ENCODE data around the gene MARS2.

MARS2 gene

GRCh38 chr2:197705121-197705911 is at the start of gene MARS2:
Gene MARS2, plus strand, starts transcription at chr2:197705369. Its CDS starts 37 bp downstream, at chr2:197705406.
- Histone ChIP-seq H3K27me3 (ENCODE audit: control insufficient read depth, insufficient read depth, low read length) (no peaks in the 10 kb centered on the region), H3K4me1 (ENCODE audit: control insufficient read depth, insufficient read depth, low read length) (no peaks in the 10 kb centered on the region), H3K4me3 (ENCODE audit: low read length) (peak within 1 kb of the TSS; percentile 61), H3K9me3 (ENCODE audit: control insufficient read depth, insufficient read depth, low read length) (no peaks in the 10 kb centered on the region), H3K27ac (ENCODE audit: low read length) (no peak within 1 kb of the TSS), H3K36me3 (ENCODE audit: control insufficient read depth, insufficient read depth, low read length) (no peaks in the 10 kb centered on the region; the same call in 1 of the 2 replicates)
- peak; percentile 77 for DNase-seq (ENCODE audit: low read depth, low spot score)
- WGBS (ENCODE audit: insufficient coverage, insufficient read length) = no CpG with 5 or more reads among the region's 86 CpGs

- H3K27me3 ChIP-seq (ENCODE audit: control insufficient read depth, insufficient read depth, low read length) = no peaks in the 10 kb centered on the region
- no peak overlapping the region for H3K4me3 ChIP-seq (ENCODE audit: low read length)
- H3K9me3 ChIP-seq (ENCODE audit: control insufficient read depth, insufficient read depth, low read length) = no peaks in the 10 kb centered on the region
- H3K36me3 ChIP-seq (ENCODE audit: control insufficient read depth, insufficient read depth, low read length) = no peaks in the 10 kb centered on the region
- no peaks in the 10 kb centered on the region for H3K4me1 ChIP-seq (ENCODE audit: control insufficient read depth, insufficient read depth, low read length)
- H3K27ac ChIP-seq (ENCODE audit: low read length) = no peak overlapping the region
- no peak for DNase-seq (ENCODE audit: low read depth, low spot score)
These were observed 47.6 kb upstream of the MARS2 start for GRCh38 chr2:197657562-197657961.

GRCh38 chr2:197661626-197662025 is 43.5 kb upstream of the MARS2 start:
- no peak for DNase-seq (ENCODE audit: low read depth, low spot score)
- H3K36me3 ChIP-seq (ENCODE audit: control insufficient read depth, insufficient read depth, low read length) = no peaks in the 10 kb centered on the region

GRCh38 chr2:197666277-197666676 is 38.9 kb upstream of the MARS2 start:
- H3K4me1 ChIP-seq (ENCODE audit: control insufficient read depth, insufficient read depth, low read length) = peaks cover 8% of the 10 kb centered on the region
- no peak overlapping the region for H3K27ac ChIP-seq (ENCODE audit: low read length)
- no peak for DNase-seq (ENCODE audit: low read depth, low spot score)
- H3K9me3 ChIP-seq (ENCODE audit: control insufficient read depth, insufficient read depth, low read length) = no peaks in the 10 kb centered on the region
- no peak overlapping the region for H3K4me3 ChIP-seq (ENCODE audit: low read length)
- H3K27me3 ChIP-seq (ENCODE audit: control insufficient read depth, insufficient read depth, low read length) = no peaks in the 10 kb centered on the region
- H3K36me3 ChIP-seq (ENCODE audit: control insufficient read depth, insufficient read depth, low read length) = no peaks in the 10 kb centered on the region; the same call in 1 of the 2 replicates

More at GRCh38 chr2:197661626-197662025, 43.5 kb upstream of the MARS2 start:
- no peak overlapping the region for H3K27ac ChIP-seq (ENCODE audit: low read length)
- H3K9me3 ChIP-seq (ENCODE audit: control insufficient read depth, insufficient read depth, low read length) = no peaks in the 10 kb centered on the region
- no peaks in the 10 kb centered on the region for H3K4me1 ChIP-seq (ENCODE audit: control insufficient read depth, insufficient read depth, low read length)
- H3K4me3 ChIP-seq (ENCODE audit: low read length) = no peak overlapping the region
- H3K27me3 ChIP-seq (ENCODE audit: control insufficient read depth, insufficient read depth, low read length) = no peaks in the 10 kb centered on the region
- no CpG with 5 or more reads among the region's 3 CpGs for WGBS (ENCODE audit: insufficient coverage, insufficient read length)

- Histone ChIP-seq H3K4me1 (ENCODE audit: control insufficient read depth, insufficient read depth, low read length) (peaks cover 11% of the 10 kb centered on the region), H3K27ac (ENCODE audit: low read length) (no peak overlapping the region), H3K9me3 (ENCODE audit: control insufficient read depth, insufficient read depth, low read length) (no peaks in the 10 kb centered on the region), H3K4me3 (ENCODE audit: low read length) (no peak overlapping the region), H3K36me3 (ENCODE audit: control insufficient read depth, insufficient read depth, low read length) (no peaks in the 10 kb centered on the region; the same call in 1 of the 2 replicates), H3K27me3 (ENCODE audit: control insufficient read depth, insufficient read depth, low read length) (no peaks in the 10 kb centered on the region)
- DNase-seq (ENCODE audit: low read depth, low spot score) = no peak
- WGBS (ENCODE audit: insufficient coverage, insufficient read length) = no CpG with 5 or more reads among the region's 3 CpGs
These were observed 36.9 kb upstream of the MARS2 start for GRCh38 chr2:197668296-197668695.

GRCh38 chr2:197669077-197669476 is 36.1 kb upstream of the MARS2 start:
- Histone ChIP-seq H3K4me3 (ENCODE audit: low read length) (no peak overlapping the region), H3K27ac (ENCODE audit: low read length) (no peak overlapping the region), H3K9me3 (ENCODE audit: control insufficient read depth, insufficient read depth, low read length) (no peaks in the 10 kb centered on the region), H3K36me3 (ENCODE audit: control insufficient read depth, insufficient read depth, low read length) (no peaks in the 10 kb centered on the region; the same call in 1 of the 2 replicates), H3K27me3 (ENCODE audit: control insufficient read depth, insufficient read depth, low read length) (no peaks in the 10 kb centered on the region), H3K4me1 (ENCODE audit: control insufficient read depth, insufficient read depth, low read length) (peaks cover 11% of the 10 kb centered on the region)
- DNase-seq (ENCODE audit: low read depth, low spot score) = no peak

- no peaks in the 10 kb centered on the region for H3K9me3 ChIP-seq (ENCODE audit: control insufficient read depth, insufficient read depth, low read length)
- no peaks in the 10 kb centered on the region; the same call in 1 of the 2 replicates for H3K36me3 ChIP-seq (ENCODE audit: control insufficient read depth, insufficient read depth, low read length)
- WGBS (ENCODE audit: insufficient coverage, insufficient read length) = no CpG with 5 or more reads among the region's 1 CpG
- no peak overlapping the region for H3K4me3 ChIP-seq (ENCODE audit: low read length)
- H3K27me3 ChIP-seq (ENCODE audit: control insufficient read depth, insufficient read depth, low read length) = no peaks in the 10 kb centered on the region
- H3K27ac ChIP-seq (ENCODE audit: low read length) = no peak overlapping the region
- no peak for DNase-seq (ENCODE audit: low read depth, low spot score)
- peaks cover 10% of the 10 kb centered on the region for H3K4me1 ChIP-seq (ENCODE audit: control insufficient read depth, insufficient read depth, low read length)
These were observed 32.7 kb upstream of the MARS2 start for GRCh38 chr2:197672371-197672893.

GRCh38 chr2:197673106-197673505 is 32.1 kb upstream of the MARS2 start:
- Histone ChIP-seq H3K27me3 (ENCODE audit: control insufficient read depth, insufficient read depth, low read length) (no peaks in the 10 kb centered on the region), H3K4me3 (ENCODE audit: low read length) (no peak overlapping the region), H3K4me1 (ENCODE audit: control insufficient read depth, insufficient read depth, low read length) (peaks cover 7% of the 10 kb centered on the region; the same call in 1 of the 2 replicates), H3K27ac (ENCODE audit: low read length) (no peak overlapping the region), H3K36me3 (ENCODE audit: control insufficient read depth, insufficient read depth, low read length) (no peaks in the 10 kb centered on the region; the same call in 1 of the 2 replicates), H3K9me3 (ENCODE audit: control insufficient read depth, insufficient read depth, low read length) (no peaks in the 10 kb centered on the region)
- WGBS (ENCODE audit: insufficient coverage, insufficient read length) = no CpG with 5 or more reads among the region's 5 CpGs
- DNase-seq (ENCODE audit: low read depth, low spot score) = no peak

- peaks cover 5% of the 10 kb centered on the region; the same call in 1 of the 2 replicates for H3K4me1 ChIP-seq (ENCODE audit: control insufficient read depth, insufficient read depth, low read length)
- H3K27ac ChIP-seq (ENCODE audit: low read length) = no peak overlapping the region
- no peaks in the 10 kb centered on the region; the same call in 1 of the 2 replicates for H3K36me3 ChIP-seq (ENCODE audit: control insufficient read depth, insufficient read depth, low read length)
- no peaks in the 10 kb centered on the region for H3K27me3 ChIP-seq (ENCODE audit: control insufficient read depth, insufficient read depth, low read length)
- H3K4me3 ChIP-seq (ENCODE audit: low read length) = no peak overlapping the region
- no peaks in the 10 kb centered on the region for H3K9me3 ChIP-seq (ENCODE audit: control insufficient read depth, insufficient read depth, low read length)
- no CpG with 5 or more reads among the region's 1 CpG for WGBS (ENCODE audit: insufficient coverage, insufficient read length)
- no peak for DNase-seq (ENCODE audit: low read depth, low spot score)
These were observed 31.6 kb upstream of the MARS2 start for GRCh38 chr2:197673606-197674005.

GRCh38 chr2:197674060-197674459 is 31.1 kb upstream of the MARS2 start:
- DNase-seq (ENCODE audit: low read depth, low spot score) = no peak
- no CpG with 5 or more reads among the region's 1 CpG for WGBS (ENCODE audit: insufficient coverage, insufficient read length)
- H3K4me1 ChIP-seq (ENCODE audit: control insufficient read depth, insufficient read depth, low read length) = peaks cover 5% of the 10 kb centered on the region; the same call in 1 of the 2 replicates

More at GRCh38 chr2:197674060-197674459, 31.1 kb upstream of the MARS2 start:
- Histone ChIP-seq H3K36me3 (ENCODE audit: control insufficient read depth, insufficient read depth, low read length) (no peaks in the 10 kb centered on the region; the same call in 1 of the 2 replicates), H3K27ac (ENCODE audit: low read length) (no peak overlapping the region), H3K4me3 (ENCODE audit: low read length) (no peak overlapping the region), H3K9me3 (ENCODE audit: control insufficient read depth, insufficient read depth, low read length) (no peaks in the 10 kb centered on the region), H3K27me3 (ENCODE audit: control insufficient read depth, insufficient read depth, low read length) (no peaks in the 10 kb centered on the region)
